HepG2 (cell line): ENCODE measurements around the gene RRBP1. TPM values are rescaled to one million over a fixed set of nuclear protein-coding genes. Genes with fewer than 3 reads are reported as not detected.
A peak's percentile ranks its signal among the peaks of the same experiment; 100 is the strongest.

Source experiments
- ATAC-seq: fragments of 200-7000 bp; cut with Tn5 transposase; 3 replicates; pipeline ENCODE4 v1.9.1; 2020; ENCODE audit warnings: mild to moderate bottlenecking, moderate library complexity
- BruUV-seq: library from RNA; stranded (reverse); fragments of 400-500 nt; replicated peaks from 2 replicates; lab custom pipeline; 2021; lab: Mats Ljungman, UMichigan
- CTCF ChIA-PET: fragments of 300-600 bp; formaldehyde crosslinking; extraction: SDS; loops from one replicate; lab custom pipeline; 2021; ENCODE audit warnings: low total read pairs, inconsistent platforms, low intra/inter-chr PET ratio; lab: Yijun Ruan, JAX
- POLR2A ChIA-PET: fragments of 350-600 bp; sonication (Branson Sonifier 250); formaldehyde crosslinking; loops from one replicate; lab custom pipeline; 2020; ENCODE audit warnings: antibody characterized with exemption, inconsistent platforms; lab: Yijun Ruan, JAX
- DNase-seq: peaks from one replicate; pipeline ENCODE4 v3.0.0-alpha.2; 2015; ENCODE audit warnings: low spot score
- FAIRE-seq: peaks from 3 replicates; lab custom pipeline; 2011; peaks lifted over from hg19 to GRCh38; lab: Jason Lieb, UNC
- H2AFZ ChIP-seq: one replicate; pipeline ENCODE4 v1.6.1; 2011; ENCODE audit warnings: low read length, inconsistent platforms
- H3K27ac ChIP-seq: fragments of 300-600 bp; 3 replicates; pipeline ENCODE4 v1.8.0; 2011; ENCODE audit warnings: mixed run types, mild to moderate bottlenecking, mixed read lengths, low read length, inconsistent platforms; ENCODE audit not compliant: insufficient read depth; ENCODE audit errors: extremely low read length
- H3K27me3 ChIP-seq, 2 experiments: fragments of 200-600 bp in 1 of 2; 2 replicates in 1 of 2; 3 replicates in 1 of 2; pipeline versions ENCODE4 v1.6.0 to v1.8.0; 2011; ENCODE audit warnings: low read length in 2 of 2, mild to moderate bottlenecking in 2 of 2, moderate library complexity in 2 of 2, inconsistent platforms in 1 of 2; ENCODE audit not compliant: insufficient read depth in 2 of 2, control insufficient read depth in 1 of 2
- H3K36me3 ChIP-seq, 2 experiments: fragments of 200-600 bp in 1 of 2; replicated peaks in 1 of 2; 2 replicates in 1 of 2; 3 replicates in 1 of 2; pipeline versions ENCODE4 v1.5.1 to v1.8.0; 2011; ENCODE audit warnings: low read length in 2 of 2, inconsistent platforms in 1 of 2; ENCODE audit not compliant: insufficient read depth in 2 of 2, control insufficient read depth in 1 of 2
- H3K4me1 ChIP-seq: 2 replicates; pipeline ENCODE4 v1.5.1; 2012; ENCODE audit warnings: low read length, inconsistent platforms; ENCODE audit not compliant: insufficient read depth
- H3K4me2 ChIP-seq: 2 replicates; pipeline ENCODE4 v1.6.0; 2011; ENCODE audit warnings: low read depth, low read length, inconsistent platforms
- H3K4me3 ChIP-seq, 3 experiments: fragments of 200-600 bp in 1 of 3; sonication (generic), shearing (Covaris generic) in 1 of 3; replicated peaks in 1 of 3; 2 replicates each; pipeline ENCODE4 v1.5.1; 2011 to 2016; ENCODE audit warnings: low read length in 3 of 3, inconsistent platforms in 2 of 3, low read depth in 2 of 3, mild to moderate bottlenecking in 2 of 3, control low read depth in 1 of 3, mixed read lengths in 1 of 3; ENCODE audit not compliant: insufficient read depth in 1 of 3
- H3K79me2 ChIP-seq: one replicate; pipeline ENCODE4 v1.6.1; 2011; ENCODE audit warnings: low read length, inconsistent platforms; ENCODE audit not compliant: insufficient read depth
- H3K9ac ChIP-seq: 2 replicates; pipeline ENCODE4 v1.6.0; 2011; ENCODE audit warnings: mild to moderate bottlenecking, low read depth, low read length, inconsistent platforms; ENCODE audit not compliant: insufficient read depth
- H3K9me3 ChIP-seq: 2 replicates; pipeline ENCODE4 v1.5.1; 2012; ENCODE audit warnings: mild to moderate bottlenecking, low read length
- H4K20me1 ChIP-seq: 2 replicates; pipeline ENCODE4 v1.6.0; 2011; ENCODE audit warnings: inconsistent platforms, mild to moderate bottlenecking, low read length, moderate library complexity; ENCODE audit not compliant: insufficient read depth
- ATM ChIP-seq: fragments of 450-650 bp; IDR thresholded peaks from 2 replicates; pipeline ENCODE4 v1.7.1; 2017; ENCODE audit warnings: mild to moderate bottlenecking, borderline replicate concordance
- BORCS8-MEF2B ChIP-seq: sonication (generic); formaldehyde crosslinking; IDR thresholded peaks from 2 replicates; pipeline ENCODE4 v1.8.0; 2022; ENCODE audit warnings: mild to moderate bottlenecking, missing genetic modification reagents
- CCDC6 ChIP-seq: sonication (generic); formaldehyde crosslinking; IDR thresholded peaks from 2 replicates; pipeline ENCODE4 v1.8.1; 2022; ENCODE audit warnings: mild to moderate bottlenecking, missing genetic modification reagents, moderate library complexity
- HOXA9 ChIP-seq: sonication (generic); formaldehyde crosslinking; IDR thresholded peaks from 2 replicates; pipeline ENCODE4 v1.8.1; 2022; ENCODE audit warnings: missing genetic modification reagents, mild to moderate bottlenecking, moderate library complexity, borderline replicate concordance
- MYNN ChIP-seq: sonication (generic); formaldehyde crosslinking; IDR thresholded peaks from 2 replicates; pipeline ENCODE4 v1.4.0; 2020; ENCODE audit warnings: mild to moderate bottlenecking, low read depth, missing genetic modification reagents
- NCOA2 ChIP-seq: sonication (generic); formaldehyde crosslinking; IDR thresholded peaks from 2 replicates; pipeline ENCODE4 v1.8.0; 2022; ENCODE audit warnings: inconsistent platforms
- SATB2 ChIP-seq: sonication (generic); formaldehyde crosslinking; IDR thresholded peaks from 2 replicates; pipeline ENCODE4 v1.5.0; 2020; ENCODE audit warnings: missing genetic modification reagents
- SKI ChIP-seq: fragments of 450-650 bp; IDR thresholded peaks from one replicate; pipeline ENCODE4 v1.6.1; 2018; ENCODE audit warnings: mild to moderate bottlenecking; ENCODE audit not compliant: partially characterized antibody
- SNAI1 ChIP-seq: sonication (generic); formaldehyde crosslinking; IDR thresholded peaks from 2 replicates; pipeline ENCODE4 v1.5.0; 2020; ENCODE audit warnings: mild to moderate bottlenecking, missing genetic modification reagents, borderline replicate concordance
- SP2 ChIP-seq: sonication (generic); formaldehyde crosslinking; IDR thresholded peaks from 2 replicates; pipeline ENCODE4 v1.5.1; 2020; ENCODE audit warnings: mild to moderate bottlenecking, missing genetic modification reagents
- THAP11 ChIP-seq: IDR thresholded peaks from 2 replicates; pipeline ENCODE4 v1.6.1; 2016; ENCODE audit warnings: missing biosample characterization, missing genetic modification reagents
- TRIM24 ChIP-seq: sonication (generic); formaldehyde crosslinking; IDR thresholded peaks from 2 replicates; pipeline ENCODE4 v1.8.0; 2022; ENCODE audit warnings: mild to moderate bottlenecking, missing genetic modification reagents
- YEATS2 ChIP-seq: sonication (generic); formaldehyde crosslinking; IDR thresholded peaks from 2 replicates; pipeline ENCODE4 v1.4.0; 2020; ENCODE audit warnings: missing genetic modification reagents, borderline replicate concordance
- ZBTB38 ChIP-seq: sonication (generic); formaldehyde crosslinking; IDR thresholded peaks from 2 replicates; pipeline ENCODE4 v1.5.1; 2020; ENCODE audit warnings: mild to moderate bottlenecking, missing genetic modification reagents
- ZC3H13 ChIP-seq: sonication (generic); formaldehyde crosslinking; IDR thresholded peaks from 2 replicates; pipeline ENCODE4 v1.8.1; 2023; ENCODE audit warnings: mild to moderate bottlenecking, missing genetic modification reagents, moderate library complexity
- ZFP36L2 ChIP-seq: sonication (generic); formaldehyde crosslinking; IDR thresholded peaks from 2 replicates; pipeline ENCODE4 v1.4.0; 2020; ENCODE audit warnings: missing genetic modification reagents
- ZNF563 ChIP-seq: sonication (generic); formaldehyde crosslinking; IDR thresholded peaks from 2 replicates; pipeline ENCODE4 v1.8.0; 2022; ENCODE audit warnings: mild to moderate bottlenecking, moderate library complexity, missing genetic modification reagents
- ZNF776 ChIP-seq: sonication (generic); formaldehyde crosslinking; IDR thresholded peaks from 2 replicates; pipeline ENCODE4 v1.4.0; 2020; ENCODE audit warnings: mild to moderate bottlenecking, missing genetic modification reagents
- ZNF777 ChIP-seq: sonication (generic); formaldehyde crosslinking; IDR thresholded peaks from 2 replicates; pipeline ENCODE4 v1.4.0; 2020; ENCODE audit warnings: missing genetic modification reagents
- ZNF781 ChIP-seq: sonication (generic); formaldehyde crosslinking; IDR thresholded peaks from 2 replicates; pipeline ENCODE4 v1.5.1; 2020; ENCODE audit warnings: borderline replicate concordance, mild to moderate bottlenecking, missing genetic modification reagents; ENCODE audit errors: not compliant biosample characterization
- ZSCAN31 ChIP-seq: sonication (generic); formaldehyde crosslinking; IDR thresholded peaks from 2 replicates; pipeline ENCODE4 v1.5.0; 2020; ENCODE audit warnings: low read depth, mild to moderate bottlenecking, missing genetic modification reagents
- WGBS: methylation state at CpG from one replicate; pipeline ENCODE4 v1.1.6; 2017; ENCODE audit warnings: low lambda C conversion rate; 5-methylcytosine and 5-hydroxymethylcytosine counted together
- in situ Hi-C: cut with HindIII; loops from 2 replicates; pipeline ENCODE4 v1.10.0; 2017; ENCODE audit warnings: low pct_unique_long_range_greater_than_20kb; ENCODE audit not compliant: extremely low pct_ligation_motif_present
- intact Hi-C: fragments of 100-400 bp; cut with micrococcal nuclease; formaldehyde crosslinking; loops from one replicate; pipeline ENCODE4 v1.10.0; 2022; ENCODE audit not compliant: unreplicated experiment
- polyA plus RNA-seq, 8 experiments: library from polyadenylated mRNA; depleted of rRNA in 3 of 8; stranded (reverse) in 7 of 8; unstranded in 1 of 8; fragments of >200 nt; fragmentation: Illumina TruSeq in 4 of 8; extraction: Trizol in 4 of 8; gene quantifications; 2 replicates each; pipeline versions ENCODE4 v1.2.1 to v1.2.3, GENCODE V29; 2011 to 2016; ENCODE audit warnings: low read depth in 4 of 8, missing spikeins in 1 of 8, mixed read lengths in 1 of 8; ENCODE audit not compliant: insufficient read depth in 1 of 8
- total RNA-seq, 5 experiments: library from RNA; depleted of rRNA; stranded (reverse); fragments of >200 nt; fragmentation: Illumina TruSeq; extraction: Trizol; gene quantifications; 2 replicates each; pipeline ENCODE4 v1.2.3, GENCODE V29; 2016; ENCODE audit warnings: low read depth in 1 of 5
- TF ChIP-seq, protein P1 (sequence below): sonication (generic); formaldehyde crosslinking; IDR thresholded peaks from 2 replicates; pipeline ENCODE4 v1.8.1; 2022; ENCODE audit warnings: mild to moderate bottlenecking, missing genetic modification reagents
- TF ChIP-seq, protein P2 (sequence below): sonication (generic); formaldehyde crosslinking; IDR thresholded peaks from 2 replicates; pipeline ENCODE4 v1.5.0; 2020; ENCODE audit warnings: missing genetic modification reagents
- TF ChIP-seq, protein P3 (sequence below): sonication (generic); formaldehyde crosslinking; IDR thresholded peaks from 2 replicates; pipeline ENCODE4 v1.4.0; 2020; ENCODE audit warnings: missing genetic modification reagents

RRBP1 gene
- total and polyA plus RNA-seq, 2 of the 13 experiments (the other 11 are each of a cell fraction or from before 2014, with no cell fraction given) = 150 to 222 TPM

GRCh38 chr20:17633221-17633849 lies 48.7 kb downstream of the RRBP1 start:
- H3K4me1 ChIP-seq = peaks cover 11% of the 10 kb centered on the region
- CTCF ChIA-PET = no interaction called here
- in situ Hi-C loops = no loop called here
- TF ChIP-seq SATB2 (CRISPR knock-in tag) (no peak), ZNF776 (CRISPR knock-in tag) (0 out of 2 replicates have a peak, but pooled peaks have one; percentile 45), MYNN (no peak), ZBTB38 (CRISPR knock-in tag) (no peak), ATM (no peak), ZNF781 (CRISPR knock-in tag) (no peak), BORCS8-MEF2B (CRISPR knock-in tag) (no peak), ZC3H13 (CRISPR knock-in tag) (no peak), YEATS2 (CRISPR knock-in tag) (no peak), SKI (no peak), SP2 (CRISPR knock-in tag) (no peak), ZNF777 (no peak), NCOA2 (CRISPR knock-in tag) (no peak), HOXA9 (CRISPR knock-in tag) (no peak), TRIM24 (CRISPR knock-in tag) (no peak), CCDC6 (CRISPR knock-in tag) (no peak), THAP11 (no peak), ZSCAN31 (CRISPR knock-in tag) (no peak), ZNF563 (CRISPR knock-in tag) (no peak), ZFP36L2 (CRISPR knock-in tag) (no peak), SNAI1 (CRISPR knock-in tag) (no peak)
- TF ChIP-seq, protein P1, sequence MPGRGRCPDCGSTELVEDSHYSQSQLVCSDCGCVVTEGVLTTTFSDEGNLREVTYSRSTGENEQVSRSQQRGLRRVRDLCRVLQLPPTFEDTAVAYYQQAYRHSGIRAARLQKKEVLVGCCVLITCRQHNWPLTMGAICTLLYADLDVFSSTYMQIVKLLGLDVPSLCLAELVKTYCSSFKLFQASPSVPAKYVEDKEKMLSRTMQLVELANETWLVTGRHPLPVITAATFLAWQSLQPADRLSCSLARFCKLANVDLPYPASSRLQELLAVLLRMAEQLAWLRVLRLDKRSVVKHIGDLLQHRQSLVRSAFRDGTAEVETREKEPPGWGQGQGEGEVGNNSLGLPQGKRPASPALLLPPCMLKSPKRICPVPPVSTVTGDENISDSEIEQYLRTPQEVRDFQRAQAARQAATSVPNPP (CRISPR knock-in tag) = no peak
- TF ChIP-seq, protein P2, sequence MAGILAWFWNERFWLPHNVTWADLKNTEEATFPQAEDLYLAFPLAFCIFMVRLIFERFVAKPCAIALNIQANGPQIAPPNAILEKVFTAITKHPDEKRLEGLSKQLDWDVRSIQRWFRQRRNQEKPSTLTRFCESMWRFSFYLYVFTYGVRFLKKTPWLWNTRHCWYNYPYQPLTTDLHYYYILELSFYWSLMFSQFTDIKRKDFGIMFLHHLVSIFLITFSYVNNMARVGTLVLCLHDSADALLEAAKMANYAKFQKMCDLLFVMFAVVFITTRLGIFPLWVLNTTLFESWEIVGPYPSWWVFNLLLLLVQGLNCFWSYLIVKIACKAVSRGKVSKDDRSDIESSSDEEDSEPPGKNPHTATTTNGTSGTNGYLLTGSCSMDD (CRISPR knock-in tag) = no peak
- TF ChIP-seq, protein P3, sequence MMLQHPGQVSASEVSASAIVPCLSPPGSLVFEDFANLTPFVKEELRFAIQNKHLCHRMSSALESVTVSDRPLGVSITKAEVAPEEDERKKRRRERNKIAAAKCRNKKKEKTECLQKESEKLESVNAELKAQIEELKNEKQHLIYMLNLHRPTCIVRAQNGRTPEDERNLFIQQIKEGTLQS (CRISPR knock-in tag) = no peak

More at GRCh38 chr20:17633221-17633849, 48.7 kb downstream of the RRBP1 start:
- H3K4me2 ChIP-seq = no peak overlapping the region
- no peak overlapping the region for H3K4me3 ChIP-seq
- peaks cover 94 to 100% of the 10 kb centered on the region in 2 experiments for H3K36me3 ChIP-seq
- no peak overlapping the region for H2AFZ ChIP-seq
- no TSS peak for BruUV-seq
- POLR2A ChIA-PET = interaction anchor here (1.6 kb wide), 1 partner anchor 13 kb away, joined by 5 read pairs; no protein-coding TSS in a partner anchor
- H3K27ac ChIP-seq = no peak overlapping the region
- H3K9ac ChIP-seq = no peak overlapping the region
- H3K79me2 ChIP-seq = peaks cover 5% of the 10 kb centered on the region
- peaks cover 27% of the 10 kb centered on the region; the same call in 1 of the 2 replicates for H4K20me1 ChIP-seq
- H3K27me3 ChIP-seq = no peaks in the 10 kb centered on the region
- 97% methylated on average over 13 of the region's 13 CpGs for WGBS
- DNase-seq (no peak), ATAC-seq (no peak), FAIRE-seq (no peak)
- H3K9me3 ChIP-seq = no peaks in the 10 kb centered on the region
- intact Hi-C loops = no loop called here
